GM18951 (cell line): Measurements from ENCODE around the gene ALOXE3.

Experiments used
- POLR2A ChIP-seq: IDR thresholded peaks from 4 replicates; pipeline ENCODE4 v1.6.1; 2011; ENCODE audit warnings: mild to moderate bottlenecking; ENCODE audit not compliant: insufficient read length, insufficient read depth; ENCODE audit errors: extremely low read depth
- in situ Hi-C: fragments of 300-500 bp; cut with MboI; formaldehyde crosslinking; loops from one replicate; pipeline ENCODE4 v1.12.0; 2022; ENCODE audit warnings: low sequenced_read_pairs, mixed read lengths, inconsistent platforms; ENCODE audit not compliant: unreplicated experiment

Gene ALOXE3

GRCh38 chr17:8066841-8067775 lies 51.2 kb downstream of the ALOXE3 start:
- in situ Hi-C loops, result loop anchor here (10.0 kb wide), 1 partner anchor 48 kb away; the partner anchor contains the start of gene ALOXE3
- no peak for TF ChIP-seq POLR2A

DNA sequence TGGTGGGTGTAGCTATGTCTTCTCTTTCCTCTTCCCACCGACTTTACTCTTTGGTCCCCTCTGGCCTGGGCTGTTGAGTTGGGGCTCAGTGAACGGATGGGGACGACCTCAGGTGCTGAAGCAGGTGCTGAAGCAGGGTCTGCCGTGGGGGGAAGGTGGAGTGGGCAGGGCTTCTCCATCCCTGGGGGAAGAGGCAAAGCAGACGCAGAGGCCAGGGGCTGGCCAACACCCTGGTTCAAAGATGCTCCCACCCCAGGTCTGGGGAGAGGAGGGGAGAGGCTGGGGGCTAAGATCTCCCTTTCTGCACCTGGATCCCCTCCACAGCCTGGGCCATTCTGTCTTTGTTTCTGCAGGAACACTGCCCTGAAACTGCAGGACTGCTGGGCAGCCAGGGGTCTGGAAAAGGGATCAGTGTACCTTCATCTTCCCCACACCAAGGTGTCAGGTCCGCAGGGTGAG lies 53.7 kb downstream of the ALOXE3 start:
- TF ChIP-seq POLR2A, result no peak
- in situ Hi-C loops, result loop anchor here (10.0 kb wide), 1 partner anchor 50 kb away; the partner anchor contains the start of gene ALOXE3

DNA sequence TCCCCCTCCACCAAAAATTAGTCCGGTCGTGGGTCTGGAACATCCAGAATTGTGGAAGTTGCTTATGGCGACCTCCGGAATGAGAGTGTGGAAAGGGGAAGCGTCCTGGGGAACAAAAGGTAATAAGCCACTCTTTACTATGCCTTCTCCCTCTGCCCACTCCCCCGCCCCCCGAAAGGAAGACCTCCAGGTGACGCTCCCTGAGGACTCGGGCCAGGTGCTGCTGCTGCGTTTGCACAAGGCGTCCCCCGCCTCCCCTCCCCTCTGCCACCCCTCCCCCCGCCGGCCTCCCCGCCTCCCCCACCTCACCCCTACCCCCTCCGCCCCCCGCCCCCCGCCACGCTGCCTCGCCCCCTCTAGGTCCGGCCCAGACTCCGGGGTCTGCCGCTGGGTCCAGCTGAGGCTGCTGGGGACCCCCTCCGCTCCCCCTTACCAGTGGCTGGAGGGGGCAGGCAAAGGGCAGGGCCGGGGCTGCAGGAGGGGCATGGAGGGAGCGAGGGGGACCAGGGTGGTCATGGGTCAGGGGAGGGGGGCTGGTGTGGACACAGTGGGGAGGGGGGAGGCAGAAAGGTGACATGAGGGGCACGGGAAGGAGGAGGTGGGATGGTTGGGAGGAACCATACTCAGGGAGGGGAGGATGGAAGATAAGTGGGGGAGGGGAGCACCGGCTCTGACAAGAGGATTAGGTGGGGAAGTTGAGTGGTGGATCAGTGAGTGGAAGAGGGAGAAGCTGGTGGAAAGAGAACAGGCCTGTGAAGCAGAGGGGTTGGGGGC lies 54.4 kb downstream of the ALOXE3 start:
- in situ Hi-C loops, result loop anchor here (10.0 kb wide), 1 partner anchor 51 kb away; the partner anchor contains the start of gene ALOXE3
- TF ChIP-seq POLR2A, result no peak

GRCh38 chr17:8062807-8063483 lies 55.4 kb downstream of the ALOXE3 start:
- in situ Hi-C loops, result loop anchor here (10.0 kb wide), 1 partner anchor 52 kb away; the partner anchor contains the start of gene ALOXE3
- TF ChIP-seq POLR2A, result no peak

DNA sequence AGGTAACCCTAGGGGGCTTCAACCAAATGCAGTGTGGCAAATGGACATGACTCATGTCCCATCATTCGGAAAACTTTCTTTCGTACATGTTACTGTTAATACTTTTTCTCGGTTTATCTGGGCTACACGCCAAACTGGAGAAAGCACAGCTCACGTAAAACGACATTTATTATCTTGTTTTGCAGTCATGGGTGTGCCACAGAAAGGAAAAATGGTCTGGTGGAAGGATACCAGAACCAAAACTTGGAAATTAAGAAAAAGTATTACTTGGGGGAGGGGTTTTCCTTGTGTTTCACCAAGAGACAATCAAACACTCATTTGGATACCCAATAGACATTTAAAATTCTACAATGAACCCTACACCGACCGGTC lies 55.9 kb downstream of the ALOXE3 start:
- TF ChIP-seq POLR2A, result no peak
- in situ Hi-C loops, result loop anchor here (10.0 kb wide), 1 partner anchor 52 kb away; the partner anchor contains the start of gene ALOXE3

- in situ Hi-C loops, result loop anchor here (10.0 kb wide), 1 partner anchor 53 kb away; the partner anchor contains the start of gene ALOXE3
These were observed 56.5 kb downstream of the ALOXE3 start for GRCh38 chr17:8061851-8062250.

DNA sequence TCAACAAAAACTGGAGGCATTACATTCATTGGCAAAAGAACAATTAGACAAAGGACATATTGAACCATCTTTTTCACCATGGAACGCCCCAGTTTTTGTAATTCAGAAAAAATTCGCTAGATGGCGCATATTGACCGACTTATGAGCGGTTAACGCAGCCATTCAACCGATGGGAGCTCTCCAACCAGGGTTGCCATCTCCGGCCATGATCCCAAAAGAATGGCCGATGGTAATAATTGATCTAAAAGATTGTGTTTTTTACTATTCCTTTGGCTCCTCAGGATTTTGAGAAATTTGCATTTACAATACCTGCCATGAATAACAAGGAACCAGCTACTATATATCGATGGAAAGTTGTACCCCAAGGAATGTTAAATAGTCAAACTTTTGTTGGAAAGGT lies 58.0 kb downstream of the ALOXE3 start:
- TF ChIP-seq POLR2A, result no peak
- in situ Hi-C loops, result loop anchor here (10.0 kb wide), 1 partner anchor 55 kb away; the partner anchor contains the start of gene ALOXE3

DNA sequence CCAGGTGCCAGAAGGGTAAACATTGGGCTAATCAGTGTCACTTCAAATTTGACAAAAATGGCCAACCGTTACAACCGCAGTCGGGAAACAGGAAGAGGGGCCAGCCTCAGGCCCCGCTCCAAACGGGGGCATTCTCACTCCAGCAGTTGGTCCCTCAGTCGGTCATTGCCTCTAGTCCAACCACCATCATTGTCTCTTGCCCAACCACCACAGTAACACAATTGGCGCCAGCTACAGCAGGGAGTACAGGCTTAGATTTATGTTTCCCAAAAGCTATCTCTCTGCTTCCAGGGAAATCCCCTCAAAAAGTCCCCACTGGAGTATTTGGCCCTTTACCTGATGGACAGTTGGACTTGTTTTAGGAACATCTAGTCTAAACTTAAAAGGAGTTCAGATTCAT lies 59.2 kb downstream of the ALOXE3 start:
- in situ Hi-C loops, result loop anchor here (5.0 kb wide), 1 partner anchor 242 kb away; no protein-coding TSS in a partner anchor

DNA sequence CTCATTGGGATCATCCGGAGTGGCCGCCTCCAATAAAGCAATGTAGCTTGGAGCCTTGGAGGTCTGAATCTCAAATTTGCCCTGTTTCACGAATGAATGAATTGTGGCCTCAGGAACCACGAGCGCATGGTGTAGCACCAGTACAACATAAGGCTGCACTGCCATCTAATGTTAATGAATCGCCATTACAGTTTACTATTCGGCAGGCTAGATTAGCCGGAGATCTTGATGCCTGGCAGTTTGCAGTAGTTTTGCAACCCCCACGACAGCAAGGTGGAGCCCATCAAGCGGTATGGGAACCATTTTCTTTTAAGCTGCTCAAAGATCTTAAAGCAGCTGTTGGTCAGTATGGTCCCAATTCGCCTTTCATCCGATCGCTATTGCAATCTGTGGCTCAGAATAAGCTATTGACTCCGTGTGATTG lies 60.6 kb downstream of the ALOXE3 start:
- no peak for TF ChIP-seq POLR2A
- in situ Hi-C loops, result loop anchor here (5.0 kb wide), 1 partner anchor 240 kb away; no protein-coding TSS in a partner anchor

More for the DNA sequence above, 59.2 kb downstream of the ALOXE3 start:
- TF ChIP-seq POLR2A, result no peak

DNA sequence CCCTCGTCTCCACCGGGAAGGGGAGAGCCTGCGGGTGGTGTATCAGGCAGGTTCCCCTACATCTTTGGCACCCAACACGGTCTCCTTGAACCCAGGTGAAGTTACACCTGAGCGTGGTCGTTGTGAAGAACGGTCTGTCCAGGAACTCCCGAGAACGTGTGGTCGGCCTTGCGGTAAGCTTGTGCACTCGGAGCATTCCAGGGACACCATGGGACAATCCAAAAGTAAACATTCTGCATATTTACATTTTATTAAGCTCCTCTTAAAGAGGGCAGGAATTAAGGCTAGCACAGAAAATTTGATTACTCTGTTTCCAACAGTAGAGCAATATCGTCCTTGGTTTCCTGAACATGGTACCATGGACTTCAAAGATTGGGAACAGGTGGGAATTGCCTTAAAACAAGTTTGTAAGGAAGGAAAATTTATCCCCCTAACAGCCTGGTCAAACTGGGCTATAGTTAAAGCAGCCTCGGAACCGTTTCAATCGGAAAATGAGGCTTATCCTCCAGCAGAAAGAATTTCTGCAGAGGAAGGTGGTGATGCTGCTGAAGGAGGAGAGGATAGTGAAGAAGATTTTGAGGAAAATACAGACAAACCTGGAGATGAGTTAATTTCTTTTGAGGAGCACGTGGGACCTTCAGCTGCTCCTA lies 61.2 kb downstream of the ALOXE3 start:
- in situ Hi-C loops, result loop anchor here (5.0 kb wide), 1 partner anchor 240 kb away; no protein-coding TSS in a partner anchor

GRCh38 chr17:8056232-8056975 lies 61.9 kb downstream of the ALOXE3 start:
- TF ChIP-seq POLR2A, result peak; percentile 23
- in situ Hi-C loops, result loop anchor here (5.0 kb wide), 1 partner anchor 239 kb away; no protein-coding TSS in a partner anchor

More for the DNA sequence above, 61.2 kb downstream of the ALOXE3 start:
- no peak for TF ChIP-seq POLR2A
